NB4 (cell line): ENCODE results near the gene MCMBP.

Experiments
- CTCF ChIP-seq: IDR thresholded peaks from one replicate; pipeline ENCODE4 v1.5.1; 2012; ENCODE audit warnings: low read depth, low read length
- MAX ChIP-seq: IDR thresholded peaks from 2 replicates; pipeline ENCODE4 v1.6.1; 2011; ENCODE audit warnings: low read depth, low read length
- MYC ChIP-seq: IDR thresholded peaks from 2 replicates; pipeline ENCODE4 v1.6.1; 2011; ENCODE audit warnings: low read depth, low read length
- POLR2A ChIP-seq: IDR thresholded peaks from 2 replicates; pipeline ENCODE4 v1.6.1; 2011; ENCODE audit warnings: mild to moderate bottlenecking; ENCODE audit not compliant: insufficient read length; ENCODE audit errors: extremely low read depth

- TF ChIP-seq POLR2A (no peak), CTCF (no peak), MAX (no peak), MYC (no peak)
Measured at GRCh38 chr10:119853574-119853973, 19.1 kb downstream of the MCMBP start.
